Measurements from ENCODE around the gene PEX16. TPM values are rescaled to one million over a fixed set of nuclear protein-coding genes. Genes with fewer than 3 reads are reported as not detected.
"Not testable (repeated sequence)": the region's sequence is repeated elsewhere in the genome, so short reads cannot be mapped to it uniquely, and the experiment has no call there.

Gene PEX16
- polyA plus RNA-seq, 4 donors: 16.0 to 23.8 (median 16.3) TPM

- DNase-seq (ENCODE audit: low read depth in 4 of 4, low spot score in 3 of 4): no peak
Measured at GRCh38 chr11:45900916-45901617, 16.6 kb downstream of the PEX16 start.

GRCh38 chr11:45900175-45900800 is 17.4 kb downstream of the PEX16 start:
- DNase-seq (ENCODE audit: low read depth in 4 of 4, low spot score in 3 of 4): not testable (repeated sequence)

- peak in 3 of 4 donors; percentile 79 to 83 (median 83) for DNase-seq (ENCODE audit: low read depth in 4 of 4, low spot score in 3 of 4)
Measured at GRCh38 chr11:45899448-45900174, 18.1 kb downstream of the PEX16 start.

GRCh38 chr11:45899086-45899447 is 18.6 kb downstream of the PEX16 start:
- DNase-seq (ENCODE audit: low read depth in 4 of 4, low spot score in 3 of 4): no peak

GRCh38 chr11:45897556-45897955 is 20.1 kb downstream of the PEX16 start:
- DNase-seq (ENCODE audit: low read depth in 4 of 4, low spot score in 3 of 4): no peak

GRCh38 chr11:45896422-45896984 is 21.2 kb downstream of the PEX16 start:
- peak in 1 of 4 donors; percentile 65 for DNase-seq (ENCODE audit: low read depth in 4 of 4, low spot score in 3 of 4)

- no peak for DNase-seq (ENCODE audit: low read depth in 4 of 4, low spot score in 3 of 4)
Measured at GRCh38 chr11:45895553-45896259, 22.0 kb downstream of the PEX16 start.

- DNase-seq (ENCODE audit: low read depth in 4 of 4, low spot score in 3 of 4): no peak
Measured at GRCh38 chr11:45894555-45895247, 23.0 kb downstream of the PEX16 start.

- no peak for DNase-seq (ENCODE audit: low read depth in 4 of 4, low spot score in 3 of 4)
Measured at GRCh38 chr11:45892856-45893255, 24.8 kb downstream of the PEX16 start.

GRCh38 chr11:45890886-45891550 is 26.7 kb downstream of the PEX16 start:
- DNase-seq (ENCODE audit: low read depth in 4 of 4, low spot score in 3 of 4): no peak

- no peak for DNase-seq (ENCODE audit: low read depth in 4 of 4, low spot score in 3 of 4)
Measured at GRCh38 chr11:45889966-45890365, 27.7 kb downstream of the PEX16 start.

- DNase-seq (ENCODE audit: low read depth in 4 of 4, low spot score in 3 of 4): no peak
Measured at GRCh38 chr11:45889555-45889954, 28.1 kb downstream of the PEX16 start.

- DNase-seq (ENCODE audit: low read depth in 4 of 4, low spot score in 3 of 4): no peak
Measured at GRCh38 chr11:45887587-45887986, 30.1 kb downstream of the PEX16 start.

GRCh38 chr11:45886816-45887520 is 30.7 kb downstream of the PEX16 start:
- DNase-seq (ENCODE audit: low read depth in 4 of 4, low spot score in 3 of 4): no peak

- no peak for DNase-seq (ENCODE audit: low read depth in 4 of 4, low spot score in 3 of 4)
Measured at GRCh38 chr11:45885921-45886721, 31.6 kb downstream of the PEX16 start.

GRCh38 chr11:45885274-45885920 is 32.3 kb downstream of the PEX16 start, which contains the start of gene MAPK8IP1:
TSS of gene MAPK8IP1 (plus strand) at chr11:45885651. CDS start at chr11:45885821, 170 bp downstream.
- DNase-seq (ENCODE audit: low read depth in 4 of 4, low spot score in 3 of 4): peak in 3 of 4 donors; percentile 25 to 42 (median 32)

- no peak for DNase-seq (ENCODE audit: low read depth in 4 of 4, low spot score in 3 of 4)
Measured at GRCh38 chr11:45884596-45885185, 33.0 kb downstream of the PEX16 start.
